Endodermal cell (in vitro differentiated cells): ENCODE measurements around the gene EIF3D. TPM values are rescaled to one million over a fixed set of nuclear protein-coding genes. Genes with fewer than 3 reads are reported as not detected.

Experiments used
- DNase-seq: peaks from one replicate; pipeline ENCODE4 v3.0.0-alpha.2; 2017
- H3K27ac ChIP-seq: 2 replicates; pipeline ENCODE4 v1.5.1; 2013; ENCODE audit warnings: mild to moderate bottlenecking, low read depth, low read length, moderate library complexity
- H3K27me3 ChIP-seq: 2 replicates; pipeline ENCODE4 v1.6.1; 2013; ENCODE audit warnings: mild to moderate bottlenecking, low read length, moderate library complexity; ENCODE audit not compliant: insufficient read depth, control insufficient read depth, poor library complexity, severe bottlenecking
- H3K36me3 ChIP-seq: 2 replicates; pipeline ENCODE4 v1.7.0; 2013; ENCODE audit warnings: mild to moderate bottlenecking, low read length, moderate library complexity; ENCODE audit not compliant: control insufficient read depth, insufficient read depth
- H3K4me1 ChIP-seq: one replicate; pipeline ENCODE4 v1.7.0; 2013; ENCODE audit warnings: low read length; ENCODE audit not compliant: control insufficient read depth, insufficient read depth
- H3K4me3 ChIP-seq: 2 replicates; pipeline ENCODE4 v1.5.1; 2013; ENCODE audit warnings: mild to moderate bottlenecking, low read length, moderate library complexity
- H3K9ac ChIP-seq: 2 replicates; pipeline ENCODE4 v1.6.1; 2013; ENCODE audit warnings: mild to moderate bottlenecking, low read length, moderate library complexity; ENCODE audit not compliant: poor library complexity, severe bottlenecking; ENCODE audit errors: extremely low read depth
- H3K9me3 ChIP-seq: 2 replicates; pipeline ENCODE4 v1.6.1; 2013; ENCODE audit warnings: mild to moderate bottlenecking, low read length, moderate library complexity; ENCODE audit not compliant: control insufficient read depth
- H3K27ac Mint-ChIP-seq: 2 replicates; pipeline ENCODE4 v1.8.0; 2020; ENCODE audit warnings: mixed read lengths
- H3K27me3 Mint-ChIP-seq: 2 replicates; pipeline ENCODE4 v1.8.0; 2021; ENCODE audit warnings: mild to moderate bottlenecking, mixed read lengths; ENCODE audit not compliant: insufficient read depth
- H3K36me3 Mint-ChIP-seq: 2 replicates; pipeline ENCODE4 v1.8.0; 2020; ENCODE audit warnings: low read depth, mixed read lengths
- H3K4me1 Mint-ChIP-seq: 2 replicates; pipeline ENCODE4 v1.8.0; 2020; ENCODE audit warnings: mixed read lengths
- H3K4me3 Mint-ChIP-seq: 2 replicates; pipeline ENCODE4 v1.8.0; 2020; ENCODE audit warnings: mild to moderate bottlenecking, moderate library complexity, mixed read lengths
- H3K9me3 Mint-ChIP-seq: 2 replicates; pipeline ENCODE4 v1.8.0; 2020; ENCODE audit warnings: mild to moderate bottlenecking, mixed read lengths
- CTCF ChIP-seq: fragments of 200-600 bp; sonication (generic); conservative IDR thresholded peaks from 2 replicates; pipeline ENCODE4 v1.5.0; 2021; ENCODE audit warnings: antibody characterized with exemption, mild to moderate bottlenecking
- WGBS, 2 experiments: methylation state at CpG; one replicate each; pipeline versions ENCODE4 v1.1.5 to v1.1.7; 2013; ENCODE audit warnings: missing lambda C conversion rate in 2 of 2, mixed read lengths in 1 of 2; ENCODE audit not compliant: insufficient coverage in 1 of 2, insufficient read length in 1 of 2; 5-methylcytosine and 5-hydroxymethylcytosine counted together
- total RNA-seq, 2 donors: library from RNA; stranded (reverse); fragmentation: NEBNext Ultra II Directional in 1 of 2; extraction: Animal tissue kit (Norgen Biotek cat#: 25700) in 1 of 2; gene quantifications; 2 replicates in 1 of 2; 3 replicates in 1 of 2; pipeline ENCODE4 v1.2.1, GENCODE V29; 2021

The EIF3D gene
- total RNA-seq, 2 donors from 2014 or later: 157 to 196 TPM

GRCh38 chr22:36507518-36508010, 21.4 kb downstream of the EIF3D start:
- Mint-ChIP-seq H3K4me1 (peaks cover 8% of the 10 kb centered on the region), H3K27ac (peak overlapping the region; percentile 16), H3K27me3 (peaks cover 6% of the 10 kb centered on the region), H3K9me3 (peaks cover 6% of the 10 kb centered on the region), H3K4me3 (peak overlapping the region; percentile 42), H3K36me3 (peaks cover 45% of the 10 kb centered on the region)
- H3K27me3 ChIP-seq: no peaks in the 10 kb centered on the region
- no peak overlapping the region for H3K9ac ChIP-seq
- no peak for TF ChIP-seq CTCF
- H3K9me3 ChIP-seq: no peaks in the 10 kb centered on the region
- peaks cover 5% of the 10 kb centered on the region for H3K4me1 ChIP-seq
- H3K27ac ChIP-seq: no peak overlapping the region
- WGBS, 2 experiments: 87 to 92% methylated on average over 5 to 6 of the region's 6 CpGs
- H3K36me3 ChIP-seq: peaks cover 29% of the 10 kb centered on the region
- H3K4me3 ChIP-seq: peak overlapping the region; percentile 48
- DNase-seq: no peak

- peaks cover 5% of the 10 kb centered on the region for H3K4me1 ChIP-seq
- Mint-ChIP-seq H3K36me3 (peaks cover 38% of the 10 kb centered on the region), H3K4me3 (peak within 1 kb of the TSS; percentile 42), H3K27me3 (peaks cover 6% of the 10 kb centered on the region), H3K27ac (peak within 1 kb of the TSS; percentile 16), H3K9me3 (peaks cover 6% of the 10 kb centered on the region), H3K4me1 (peaks cover 8% of the 10 kb centered on the region)
- peak; percentile 95 for DNase-seq
- peaks cover 22% of the 10 kb centered on the region for H3K36me3 ChIP-seq
- no peak for TF ChIP-seq CTCF
- H3K9me3 ChIP-seq: no peaks in the 10 kb centered on the region
- peak within 1 kb of the TSS; percentile 48 for H3K4me3 ChIP-seq
- H3K27ac ChIP-seq: no peak within 1 kb of the TSS
- no peaks in the 10 kb centered on the region for H3K27me3 ChIP-seq
- H3K9ac ChIP-seq: peak within 1 kb of the TSS; percentile 24
- 11 to 12% methylated on average over 16 to 75 of the region's 75 CpGs for WGBS, 2 experiments
Observed at GRCh38 chr22:36506637-36507517, 22.1 kb downstream of the EIF3D start, which contains the start of gene FOXRED2. Gene FOXRED2 (minus strand): TSS chr22:36507040. CDS start chr22:36506422, 618 bp downstream.

- Mint-ChIP-seq H3K27me3 (peaks cover 6% of the 10 kb centered on the region), H3K27ac (no peak overlapping the region), H3K36me3 (peaks cover 34% of the 10 kb centered on the region), H3K4me3 (peak overlapping the region; percentile 42), H3K4me1 (peaks cover 8% of the 10 kb centered on the region), H3K9me3 (peaks cover 6% of the 10 kb centered on the region)
- no peak overlapping the region for H3K27ac ChIP-seq
- no peak for TF ChIP-seq CTCF
- H3K4me1 ChIP-seq: peaks cover 5% of the 10 kb centered on the region
- H3K27me3 ChIP-seq: no peaks in the 10 kb centered on the region
- no peaks in the 10 kb centered on the region for H3K9me3 ChIP-seq
- H3K4me3 ChIP-seq: peak overlapping the region; percentile 48
- 97% methylated on average over 42 to 60 of the region's 60 CpGs for WGBS, 2 experiments
- H3K36me3 ChIP-seq: peaks cover 16% of the 10 kb centered on the region
- H3K9ac ChIP-seq: no peak overlapping the region
- DNase-seq: no peak
Observed at GRCh38 chr22:36505998-36506635, 22.8 kb downstream of the EIF3D start.
